ENCODE data around the gene PPFIBP1. TPM values are rescaled to one million over a fixed set of nuclear protein-coding genes. Genes with fewer than 3 reads are reported as not detected.
"Not testable (repeated sequence)": the region's sequence is repeated elsewhere in the genome, so short reads cannot be mapped to it uniquely, and the experiment has no call there.

The PPFIBP1 gene
- total RNA-seq, 4 donors from 2014 or later: 48.6 to 148 (median 74.8) TPM

- no peak overlapping the region for H3K27ac ChIP-seq
- peaks cover 49% of the 10 kb centered on the region for H3K36me3 ChIP-seq
- WGBS: 68% methylated on average over 2 of the region's 2 CpGs
- H3K27me3 ChIP-seq: no peaks in the 10 kb centered on the region
- H3K9me3 ChIP-seq: no peaks in the 10 kb centered on the region
- no peak for DNase-seq (ENCODE audit: low spot score in 2 of 2)
- H3K4me3 ChIP-seq: no peak overlapping the region
- TF ChIP-seq POLR2AphosphoS5 (IDR thresholded peaks at IDR 0.05): no peak
- TF ChIP-seq CTCF (IDR thresholded peaks at IDR 0.05): no peak
- no peaks in the 10 kb centered on the region for H3K4me1 ChIP-seq
Measured at GRCh38 chr12:27732281-27732680, 208.3 kb downstream of the PPFIBP1 start.

GRCh38 chr12:27733052-27733656 is 209.1 kb downstream of the PPFIBP1 start:
- no peak overlapping the region for H3K27ac ChIP-seq
- H3K27me3 ChIP-seq: no peaks in the 10 kb centered on the region
- 42% methylated on average over 3 of the region's 3 CpGs for WGBS
- no peaks in the 10 kb centered on the region for H3K9me3 ChIP-seq
- H3K4me3 ChIP-seq: no peak overlapping the region
- H3K36me3 ChIP-seq: peaks cover 53% of the 10 kb centered on the region
- no peaks in the 10 kb centered on the region for H3K4me1 ChIP-seq
- peak; percentile 62 to 70 for TF ChIP-seq CTCF (IDR thresholded peaks at IDR 0.05)
- TF ChIP-seq POLR2A (IDR thresholded peaks at IDR 0.05): no peak
- no peak for DNase-seq (ENCODE audit: low spot score in 2 of 2)

GRCh38 chr12:27733791-27734190 is 209.8 kb downstream of the PPFIBP1 start:
- Histone ChIP-seq H3K36me3 (peaks cover 54% of the 10 kb centered on the region), H3K27me3 (no peaks in the 10 kb centered on the region), H3K9me3 (no peaks in the 10 kb centered on the region), H3K27ac (no peak overlapping the region), H3K4me3 (no peak overlapping the region), H3K4me1 (no peaks in the 10 kb centered on the region)
- no peak for DNase-seq (ENCODE audit: low spot score in 2 of 2)
- no peak for TF ChIP-seq POLR2A (IDR thresholded peaks at IDR 0.05)
- TF ChIP-seq CTCF (IDR thresholded peaks at IDR 0.05): no peak
- TF ChIP-seq POLR2AphosphoS5 (IDR thresholded peaks at IDR 0.05): no peak
- TF ChIP-seq EP300 (IDR thresholded peaks at IDR 0.05): no peak
- 63% methylated on average over 1 of the region's 1 CpG for WGBS

- WGBS: 95% methylated on average over 9 of the region's 9 CpGs
- peaks cover 60% of the 10 kb centered on the region for H3K36me3 ChIP-seq
- not testable (repeated sequence) for H3K4me3 ChIP-seq
Measured at GRCh38 chr12:27734321-27734720, 210.3 kb downstream of the PPFIBP1 start.

GRCh38 chr12:27743601-27744000 is 219.6 kb downstream of the PPFIBP1 start:
- DNase-seq (ENCODE audit: low spot score in 2 of 2): no peak
- WGBS: 95% methylated on average over 5 of the region's 5 CpGs
- Histone ChIP-seq H3K4me3 (no peak overlapping the region), H3K27me3 (no peaks in the 10 kb centered on the region), H3K9me3 (no peaks in the 10 kb centered on the region), H3K4me1 (peaks cover 23% of the 10 kb centered on the region), H3K36me3 (peaks cover 50% of the 10 kb centered on the region), H3K27ac (no peak overlapping the region)
- no peak for TF ChIP-seq POLR2A (IDR thresholded peaks at IDR 0.05)
- TF ChIP-seq POLR2AphosphoS5 (IDR thresholded peaks at IDR 0.05): no peak
- TF ChIP-seq CTCF (IDR thresholded peaks at IDR 0.05): no peak
- no peak for TF ChIP-seq EP300 (IDR thresholded peaks at IDR 0.05)

More at GRCh38 chr12:27734321-27734720, 210.3 kb downstream of the PPFIBP1 start:
- H3K4me1 ChIP-seq; H3K27ac ChIP-seq; H3K9me3 ChIP-seq; H3K27me3 ChIP-seq; DNase-seq (ENCODE audit: low spot score in 2 of 2): not testable (repeated sequence)

Other genes with a start within 250 kb of the PPFIBP1 start
- gene BMAL2, start 191.4 kb upstream of the PPFIBP1 start, total RNA-seq: 10 to 100 TPM in 2 of 4 donors, 1 to 10 TPM in 2; 7.6 to 16.6 (median 10.5) TPM
- gene SMCO2, start 77.5 kb upstream of the PPFIBP1 start, total RNA-seq: 1 to 10 TPM in 2 of 4 donors, under 1 TPM in 2; 0.53 to 1.7 (median 1.1) TPM
- gene REP15, start 172.2 kb downstream of the PPFIBP1 start, total RNA-seq: 1 to 10 TPM in 3 of 4 donors, under 1 TPM in 1; 0.99 to 2.1 (median 1.5) TPM
- gene MRPS35, start 186.6 kb downstream of the PPFIBP1 start, total RNA-seq: 10 to 100 TPM; 35.6 to 65.8 (median 40.1) TPM

Measured in suprapubic skin (tissue), 4 donors.